PC-3 (cell line): ENCODE results near the gene SLC22A1. TPM values are rescaled to one million over a fixed set of nuclear protein-coding genes. Genes with fewer than 3 reads are reported as not detected.
A peak's percentile ranks its signal among the peaks of the same experiment; 100 is the strongest.

Source experiments
- ATAC-seq: fragments of 200-7000 bp; cut with Tn5 transposase; 2 replicates; pipeline ENCODE4 v1.9.1; 2020; ENCODE audit warnings: mild to moderate bottlenecking, moderate library complexity
- Bru-seq: library from RNA; stranded (reverse); fragments of 400-500 nt; gene quantifications from one replicate; lab custom pipeline; 2021; lab: Mats Ljungman, UMichigan
- BruChase-seq, 2 experiments: library from RNA; stranded (reverse); fragments of 400-500 nt; gene quantifications; one replicate each; lab custom pipeline; 2021; lab: Mats Ljungman, UMichigan
- BruUV-seq: library from RNA; stranded (reverse); fragments of 400-500 nt; replicated peaks from 2 replicates; lab custom pipeline; 2021; lab: Mats Ljungman, UMichigan
- CTCF ChIA-PET: fragments of 300-600 bp; sonication (Branson Sonifier 250); formaldehyde crosslinking; loops from one replicate; lab custom pipeline; 2022; ENCODE audit warnings: antibody characterized with exemption; lab: Charles Lee
- POLR2A ChIA-PET: fragments of 300-600 bp; sonication (Branson Sonifier 250); formaldehyde crosslinking; loops from one replicate; lab custom pipeline; 2022; ENCODE audit warnings: antibody characterized with exemption; ENCODE audit not compliant: unreplicated experiment; lab: Charles Lee
- DNase-seq: peaks from one replicate; pipeline ENCODE4 v3.0.0-alpha.2; 2015
- H2AFZ ChIP-seq: fragments of 300-600 bp; sonication (generic); 2 replicates; pipeline ENCODE4 v1.6.0; 2016; ENCODE audit warnings: antibody characterized with exemption, low read length
- H3F3A ChIP-seq: fragments of 300-600 bp; sonication (generic); one replicate; pipeline ENCODE4 v1.6.0; 2017; ENCODE audit warnings: antibody characterized with exemption, low read length, control low read depth, mild to moderate bottlenecking; ENCODE audit not compliant: unreplicated experiment
- H3K27ac ChIP-seq: fragments of 300-600 bp; sonication (generic); 2 replicates; pipeline ENCODE4 v1.5.1; 2016; ENCODE audit warnings: mild to moderate bottlenecking, low read length
- H3K27me3 ChIP-seq: fragments of 300-600 bp; sonication (generic); 2 replicates; pipeline ENCODE4 v1.6.1; 2016; ENCODE audit warnings: low read length, mixed read lengths
- H3K36me3 ChIP-seq: fragments of 300-600 bp; sonication (generic); 2 replicates; pipeline ENCODE4 v1.6.1; 2016; ENCODE audit warnings: low read depth, mixed run types, low read length, mixed read lengths
- H3K4me1 ChIP-seq: fragments of 300-600 bp; sonication (generic); 2 replicates; pipeline ENCODE4 v1.5.1; 2016; ENCODE audit warnings: low read length; ENCODE audit not compliant: insufficient read depth
- H3K4me2 ChIP-seq: fragments of 300-600 bp; sonication (generic); 2 replicates; pipeline ENCODE4 v1.6.0; 2016; ENCODE audit warnings: low read length
- H3K4me3 ChIP-seq: fragments of 300-600 bp; sonication (generic); 2 replicates; pipeline ENCODE4 v1.5.1; 2016; ENCODE audit warnings: mild to moderate bottlenecking, low read length, mixed read lengths
- H3K79me2 ChIP-seq: fragments of 300-600 bp; sonication (generic); 2 replicates; pipeline ENCODE4 v1.6.1; 2017; ENCODE audit warnings: low read length, mixed read lengths
- H3K9ac ChIP-seq: fragments of 300-600 bp; sonication (generic); 2 replicates; pipeline ENCODE4 v1.6.0; 2016; ENCODE audit warnings: mild to moderate bottlenecking, low read length
- H3K9me2 ChIP-seq: fragments of 300-600 bp; sonication (generic); replicated peaks from 2 replicates; pipeline ENCODE4 v1.6.1; 2016; ENCODE audit warnings: mixed run types, low read length, mixed read lengths
- H3K9me3 ChIP-seq: fragments of 300-600 bp; sonication (generic); 2 replicates; pipeline ENCODE4 v1.6.1; 2016; ENCODE audit warnings: low read length, mixed read lengths
- H4K20me1 ChIP-seq: fragments of 300-600 bp; sonication (generic); 2 replicates; pipeline ENCODE4 v1.6.1; 2016; ENCODE audit warnings: low read length, mixed read lengths
- CTCF ChIP-seq: fragments of 300-600 bp; sonication (generic); conservative IDR thresholded peaks from 2 replicates; pipeline ENCODE4 v1.5.1; 2017; ENCODE audit warnings: antibody characterized with exemption, low read depth, mild to moderate bottlenecking, low read length
- EZH2 ChIP-seq: fragments of 300-600 bp; sonication (generic); IDR thresholded peaks from one replicate; pipeline ENCODE4 v1.6.1; 2017; ENCODE audit warnings: antibody characterized with exemption, mild to moderate bottlenecking, low read length; ENCODE audit not compliant: unreplicated experiment
- EZH2phosphoT487 ChIP-seq: fragments of 300-600 bp; sonication (generic); IDR thresholded peaks from 2 replicates; pipeline ENCODE4 v1.6.1; 2018; ENCODE audit warnings: mild to moderate bottlenecking, antibody characterized with exemption, low read length, borderline replicate concordance
- intact Hi-C: fragments of 100-400 bp; cut with micrococcal nuclease; formaldehyde crosslinking; loops from 2 replicates; pipeline ENCODE4 v1.9.0; 2023
- long read RNA-seq: library from polyadenylated mRNA; unstranded; transcript quantifications from one replicate; pipeline ENCODE4 v2.0.0, GENCODE V29; 2021; ENCODE audit not compliant: unreplicated experiment
- total RNA-seq: library from RNA; depleted of rRNA; stranded (reverse); fragments of >200 nt; gene quantifications from 2 replicates; pipeline ENCODE4 v1.2.3, GENCODE V29; 2014; rRNA removed

Gene SLC22A1
- total RNA-seq = 0.29 and 10.2 TPM in 2 replicates
- Bru-seq, nascent RNA = percentile 46 among the genes with signal in this experiment
- percentile 55 among the genes with signal in this experiment for BruChase-seq, experiment 1, labeled RNA remaining after a 6-hour chase
- BruChase-seq, experiment 2, labeled RNA remaining after a 2-hour chase = percentile 59 among the genes with signal in this experiment
- long read RNA-seq = 0 reads

DNA sequence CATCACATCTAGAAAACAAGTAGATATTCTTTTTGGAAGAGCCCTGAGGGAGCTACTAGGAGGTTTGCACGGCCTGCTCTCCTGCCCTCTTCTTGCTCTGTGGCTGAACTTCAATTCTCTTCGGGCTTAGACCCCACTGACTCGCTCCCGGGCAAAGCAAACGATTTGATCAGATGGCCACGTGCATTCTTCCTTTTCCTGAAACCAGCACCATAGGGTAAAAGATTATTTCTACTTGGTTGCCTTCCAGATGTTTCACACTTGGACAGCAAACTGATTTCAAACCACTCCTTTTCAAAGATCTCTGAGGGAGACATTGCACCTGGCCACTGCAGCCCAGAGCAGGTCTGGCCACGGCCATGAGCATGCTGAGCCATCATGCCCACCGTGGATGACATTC is at the start of gene SLC22A1:
SLC22A1 (plus strand) TSS at position 258 of the 400 bp plus-strand sequence; CDS start at position 379, 121 bp downstream.
- intact Hi-C loops = no loop called here
- H3K27ac ChIP-seq = no peak within 1 kb of the TSS
- no peaks in the 10 kb centered on the region for H3F3A ChIP-seq
- H3K9me2 ChIP-seq = no peaks in the 10 kb centered on the region
- CTCF ChIA-PET = no interaction called here
- POLR2A ChIA-PET = no interaction called here
- no peak within 1 kb of the TSS for H3K4me2 ChIP-seq
- H2AFZ ChIP-seq = no peak within 1 kb of the TSS
- no peak for DNase-seq
- H3K4me3 ChIP-seq = no peak within 1 kb of the TSS
- no peaks in the 10 kb centered on the region for H4K20me1 ChIP-seq
- H3K9me3 ChIP-seq = no peaks in the 10 kb centered on the region
- H3K79me2 ChIP-seq = no peaks in the 10 kb centered on the region
- no peak within 1 kb of the TSS for H3K9ac ChIP-seq
- no peaks in the 10 kb centered on the region for H3K36me3 ChIP-seq
- TF ChIP-seq CTCF = no peak
- TF ChIP-seq EZH2 = no peak
- no peak for TF ChIP-seq EZH2phosphoT487
- no TSS peak for BruUV-seq
- no peaks in the 10 kb centered on the region for H3K27me3 ChIP-seq
- ATAC-seq = no peak
- no peaks in the 10 kb centered on the region for H3K4me1 ChIP-seq

GRCh38 chr6:160073272-160073671 is 48.3 kb upstream of the SLC22A1 start:
- ATAC-seq (no peak), DNase-seq (no peak)
- H3K9me2 ChIP-seq = no peaks in the 10 kb centered on the region
- H3K4me3 ChIP-seq = no peak overlapping the region
- no peak for TF ChIP-seq EZH2
- peaks cover 7% of the 10 kb centered on the region; the same call in 1 of the 2 replicates for H3K36me3 ChIP-seq
- H3K27me3 ChIP-seq = no peaks in the 10 kb centered on the region
- no peaks in the 10 kb centered on the region for H3F3A ChIP-seq
- no peak overlapping the region for H3K27ac ChIP-seq
- H4K20me1 ChIP-seq = no peaks in the 10 kb centered on the region
- no peaks in the 10 kb centered on the region for H3K79me2 ChIP-seq
- H3K9ac ChIP-seq = no peak overlapping the region
- BruUV-seq = no TSS peak
- ChIA-PET POLR2A (interaction anchor here (0.7 kb wide), 1 partner anchor 1097 kb away, joined by 5 read pairs; no protein-coding TSS in a partner anchor), CTCF (interaction anchor here (0.6 kb wide), 1 partner anchor 191 kb away, joined by 4 read pairs; no protein-coding TSS in a partner anchor)
- H3K9me3 ChIP-seq = no peaks in the 10 kb centered on the region
- H2AFZ ChIP-seq = no peak overlapping the region
- no peak overlapping the region for H3K4me2 ChIP-seq
- intact Hi-C loops = no loop called here
- H3K4me1 ChIP-seq = no peaks in the 10 kb centered on the region

GRCh38 chr6:160076009-160076408 is 45.6 kb upstream of the SLC22A1 start:
- Histone ChIP-seq H2AFZ (no peak overlapping the region), H3K4me2 (no peak overlapping the region), H3K36me3 (peaks cover 11% of the 10 kb centered on the region), H3K4me1 (no peaks in the 10 kb centered on the region), H3K9me2 (no peaks in the 10 kb centered on the region), H3K79me2 (no peaks in the 10 kb centered on the region), H3K27me3 (no peaks in the 10 kb centered on the region), H3K27ac (no peak overlapping the region), H3K9me3 (no peaks in the 10 kb centered on the region), H3F3A (no peaks in the 10 kb centered on the region), H3K9ac (no peak overlapping the region), H4K20me1 (no peaks in the 10 kb centered on the region), H3K4me3 (no peak overlapping the region)
- TF ChIP-seq EZH2 (no peak), EZH2phosphoT487 (no peak), CTCF (no peak)
- ChIA-PET POLR2A (no interaction called here), CTCF (no interaction called here)
- no peak for ATAC-seq
- DNase-seq = no peak
- intact Hi-C loops = no loop called here
- no TSS peak for BruUV-seq
